ENCODE data around the gene HAUS3.

DNA sequence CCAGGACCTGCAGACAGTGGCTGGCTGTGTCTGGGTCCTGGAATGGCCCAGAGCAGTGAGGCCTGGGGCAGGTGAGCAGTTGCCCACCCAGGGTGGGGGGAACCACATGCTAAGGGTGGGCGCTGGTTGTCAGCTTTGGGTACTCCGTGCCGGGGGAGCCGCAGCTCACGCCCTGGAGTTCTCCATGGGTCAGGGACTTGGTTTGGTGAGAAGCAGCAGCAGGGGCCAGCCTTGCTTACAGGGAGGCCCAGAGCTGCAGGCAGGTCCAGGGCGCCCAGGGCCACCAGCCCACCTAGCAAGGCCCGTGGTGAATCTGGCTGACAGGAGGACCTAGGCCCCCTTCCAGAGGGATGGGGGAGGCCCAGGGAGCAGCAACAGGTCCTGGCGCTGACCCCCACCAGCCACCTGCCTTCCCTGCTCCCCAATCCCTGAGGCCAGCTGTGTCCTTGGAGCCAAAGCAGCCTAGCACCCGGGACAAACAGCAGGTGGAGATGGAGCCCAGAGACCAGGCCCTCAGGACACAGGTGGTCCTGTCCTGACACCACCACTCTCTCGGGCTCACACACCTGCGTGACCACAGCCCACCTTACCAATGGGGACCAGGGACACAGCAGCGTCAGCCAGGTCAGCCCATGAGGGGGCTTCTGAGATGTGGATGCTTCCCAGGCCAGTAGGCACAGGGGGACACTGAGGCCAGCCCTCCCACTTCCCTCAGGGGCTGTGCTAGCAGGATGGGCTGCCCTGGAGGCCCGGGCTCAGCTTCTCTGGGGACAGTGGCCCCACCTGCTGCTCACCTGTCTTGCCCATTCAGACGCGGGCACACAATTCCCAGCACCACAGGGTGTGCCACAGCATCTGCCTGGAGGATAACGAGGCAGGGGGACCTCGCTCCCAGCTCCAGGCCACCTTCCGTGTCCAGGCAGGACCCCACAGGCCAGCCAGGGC is 16.4 kb upstream of the HAUS3 start:
- TF ChIP-seq, protein P1, sequence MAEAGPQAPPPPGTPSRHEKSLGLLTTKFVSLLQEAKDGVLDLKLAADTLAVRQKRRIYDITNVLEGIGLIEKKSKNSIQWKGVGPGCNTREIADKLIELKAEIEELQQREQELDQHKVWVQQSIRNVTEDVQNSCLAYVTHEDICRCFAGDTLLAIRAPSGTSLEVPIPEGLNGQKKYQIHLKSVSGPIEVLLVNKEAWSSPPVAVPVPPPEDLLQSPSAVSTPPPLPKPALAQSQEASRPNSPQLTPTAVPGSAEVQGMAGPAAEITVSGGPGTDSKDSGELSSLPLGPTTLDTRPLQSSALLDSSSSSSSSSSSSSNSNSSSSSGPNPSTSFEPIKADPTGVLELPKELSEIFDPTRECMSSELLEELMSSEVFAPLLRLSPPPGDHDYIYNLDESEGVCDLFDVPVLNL (CRISPR knock-in tag; IDR thresholded peaks at IDR 0.05; ENCODE audit: borderline replicate concordance, low read depth), result no peak
- TF ChIP-seq, protein P2, sequence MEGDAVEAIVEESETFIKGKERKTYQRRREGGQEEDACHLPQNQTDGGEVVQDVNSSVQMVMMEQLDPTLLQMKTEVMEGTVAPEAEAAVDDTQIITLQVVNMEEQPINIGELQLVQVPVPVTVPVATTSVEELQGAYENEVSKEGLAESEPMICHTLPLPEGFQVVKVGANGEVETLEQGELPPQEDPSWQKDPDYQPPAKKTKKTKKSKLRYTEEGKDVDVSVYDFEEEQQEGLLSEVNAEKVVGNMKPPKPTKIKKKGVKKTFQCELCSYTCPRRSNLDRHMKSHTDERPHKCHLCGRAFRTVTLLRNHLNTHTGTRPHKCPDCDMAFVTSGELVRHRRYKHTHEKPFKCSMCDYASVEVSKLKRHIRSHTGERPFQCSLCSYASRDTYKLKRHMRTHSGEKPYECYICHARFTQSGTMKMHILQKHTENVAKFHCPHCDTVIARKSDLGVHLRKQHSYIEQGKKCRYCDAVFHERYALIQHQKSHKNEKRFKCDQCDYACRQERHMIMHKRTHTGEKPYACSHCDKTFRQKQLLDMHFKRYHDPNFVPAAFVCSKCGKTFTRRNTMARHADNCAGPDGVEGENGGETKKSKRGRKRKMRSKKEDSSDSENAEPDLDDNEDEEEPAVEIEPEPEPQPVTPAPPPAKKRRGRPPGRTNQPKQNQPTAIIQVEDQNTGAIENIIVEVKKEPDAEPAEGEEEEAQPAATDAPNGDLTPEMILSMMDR (IDR thresholded peaks at IDR 0.05), result no peak
- TF ChIP-seq, protein P3, sequence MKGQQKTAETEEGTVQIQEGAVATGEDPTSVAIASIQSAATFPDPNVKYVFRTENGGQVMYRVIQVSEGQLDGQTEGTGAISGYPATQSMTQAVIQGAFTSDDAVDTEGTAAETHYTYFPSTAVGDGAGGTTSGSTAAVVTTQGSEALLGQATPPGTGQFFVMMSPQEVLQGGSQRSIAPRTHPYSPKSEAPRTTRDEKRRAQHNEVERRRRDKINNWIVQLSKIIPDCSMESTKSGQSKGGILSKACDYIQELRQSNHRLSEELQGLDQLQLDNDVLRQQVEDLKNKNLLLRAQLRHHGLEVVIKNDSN (CRISPR knock-in tag; IDR thresholded peaks at IDR 0.05), result no peak
- TF ChIP-seq ZNF121 (CRISPR knock-in tag; IDR thresholded peaks at IDR 0.05), result no peak
- no peak for TF ChIP-seq ESRRA (CRISPR knock-in tag; IDR thresholded peaks at IDR 0.05; ENCODE audit: borderline replicate concordance)
- TF ChIP-seq, protein P4, sequence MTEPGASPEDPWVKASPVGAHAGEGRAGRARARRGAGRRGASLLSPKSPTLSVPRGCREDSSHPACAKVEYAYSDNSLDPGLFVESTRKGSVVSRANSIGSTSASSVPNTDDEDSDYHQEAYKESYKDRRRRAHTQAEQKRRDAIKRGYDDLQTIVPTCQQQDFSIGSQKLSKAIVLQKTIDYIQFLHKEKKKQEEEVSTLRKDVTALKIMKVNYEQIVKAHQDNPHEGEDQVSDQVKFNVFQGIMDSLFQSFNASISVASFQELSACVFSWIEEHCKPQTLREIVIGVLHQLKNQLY (CRISPR knock-in tag; IDR thresholded peaks at IDR 0.05), result no peak
- TF ChIP-seq, protein P5, sequence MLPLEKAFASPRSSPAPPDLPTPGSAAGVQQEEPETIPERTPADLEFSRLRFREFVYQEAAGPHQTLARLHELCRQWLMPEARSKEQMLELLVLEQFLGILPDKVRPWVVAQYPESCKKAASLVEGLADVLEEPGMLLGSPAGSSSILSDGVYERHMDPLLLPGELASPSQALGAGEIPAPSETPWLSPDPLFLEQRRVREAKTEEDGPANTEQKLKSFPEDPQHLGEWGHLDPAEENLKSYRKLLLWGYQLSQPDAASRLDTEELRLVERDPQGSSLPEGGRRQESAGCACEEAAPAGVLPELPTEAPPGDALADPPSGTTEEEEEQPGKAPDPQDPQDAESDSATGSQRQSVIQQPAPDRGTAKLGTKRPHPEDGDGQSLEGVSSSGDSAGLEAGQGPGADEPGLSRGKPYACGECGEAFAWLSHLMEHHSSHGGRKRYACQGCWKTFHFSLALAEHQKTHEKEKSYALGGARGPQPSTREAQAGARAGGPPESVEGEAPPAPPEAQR (CRISPR knock-in tag; IDR thresholded peaks at IDR 0.05), result no peak
- TF ChIP-seq FOXP1 (CRISPR knock-in tag; IDR thresholded peaks at IDR 0.05; ENCODE audit: borderline replicate concordance), result no peak
- no peak for TF ChIP-seq NFYB (CRISPR knock-in tag; conservative IDR thresholded peaks at IDR 0.05; ENCODE audit: low read depth)
- no peak for TF ChIP-seq ZNF263 (CRISPR knock-in tag; IDR thresholded peaks at IDR 0.05; ENCODE audit: low read depth)
- TF ChIP-seq GTF2I (CRISPR knock-in tag; conservative IDR thresholded peaks at IDR 0.05), result no peak
- TF ChIP-seq, protein P6, sequence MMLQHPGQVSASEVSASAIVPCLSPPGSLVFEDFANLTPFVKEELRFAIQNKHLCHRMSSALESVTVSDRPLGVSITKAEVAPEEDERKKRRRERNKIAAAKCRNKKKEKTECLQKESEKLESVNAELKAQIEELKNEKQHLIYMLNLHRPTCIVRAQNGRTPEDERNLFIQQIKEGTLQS (CRISPR knock-in tag; conservative IDR thresholded peaks at IDR 0.05), result no peak
- TF ChIP-seq IRF2 (CRISPR knock-in tag; IDR thresholded peaks at IDR 0.05; ENCODE audit: borderline replicate concordance, low read depth), result no peak

Measured in WTC11 (cell line).